AG10803 (cell line): Measurements from ENCODE around the gene ZXDC.

Source experiments
- DNase-seq: peaks from one replicate; pipeline ENCODE4 v3.0.0; 2010; ENCODE audit warnings: low read depth
- H3K4me3 ChIP-seq: 2 replicates; pipeline ENCODE4 v1.5.1; 2011; ENCODE audit warnings: mild to moderate bottlenecking, low read length, control low read depth
- TF ChIP-seq, protein P1 (sequence below): conservative IDR thresholded peaks from 2 replicates; pipeline ENCODE4 v1.5.1; 2011; ENCODE audit warnings: mild to moderate bottlenecking, low read length, control low read depth, inconsistent platforms

Gene ZXDC

DNA sequence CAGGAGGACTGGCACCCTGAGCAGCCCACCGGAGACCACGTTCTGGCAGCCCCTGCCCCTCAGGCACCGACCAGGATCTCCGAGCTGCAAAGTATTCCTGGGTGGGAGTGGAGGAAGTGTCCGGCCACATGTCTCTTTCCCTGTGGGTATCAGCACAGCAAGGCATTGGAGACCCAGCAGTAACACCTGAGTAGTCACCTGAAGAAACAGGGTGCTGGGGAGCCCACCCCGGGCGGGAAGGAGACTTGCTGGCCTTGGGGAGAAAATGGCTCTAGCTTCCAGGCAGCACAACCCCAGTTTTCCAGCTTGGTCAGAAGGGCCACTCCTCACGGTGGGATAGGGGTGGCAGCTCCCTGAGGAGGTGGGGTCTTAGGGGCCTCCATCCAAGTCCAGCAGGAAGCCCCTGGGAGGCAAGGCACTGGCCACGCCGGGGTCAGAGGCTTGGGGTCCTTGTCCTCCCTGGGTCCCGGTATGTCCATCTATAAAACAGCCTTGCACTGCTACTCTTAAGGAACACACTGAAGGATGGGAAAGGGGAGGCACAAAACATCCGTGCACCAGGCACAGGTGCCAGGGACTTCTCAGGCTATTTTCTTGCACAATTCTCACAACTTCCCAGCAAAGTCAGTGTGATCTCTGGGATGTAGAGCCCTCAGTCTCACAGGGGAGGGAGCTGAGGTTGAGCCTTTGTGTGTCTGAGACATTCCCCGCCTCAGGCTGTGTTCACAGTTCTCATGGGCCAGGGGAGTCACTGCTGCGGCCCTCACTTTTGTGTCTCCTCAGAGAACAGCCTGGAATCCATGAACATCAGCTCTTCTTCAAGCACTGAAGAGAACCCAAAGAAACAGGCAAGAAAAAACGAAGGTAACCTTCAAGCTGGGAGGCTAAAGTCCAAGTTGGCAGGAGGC is 69.0 kb downstream of the ZXDC start:
- DNase-seq, result no peak
- TF ChIP-seq, protein P1, sequence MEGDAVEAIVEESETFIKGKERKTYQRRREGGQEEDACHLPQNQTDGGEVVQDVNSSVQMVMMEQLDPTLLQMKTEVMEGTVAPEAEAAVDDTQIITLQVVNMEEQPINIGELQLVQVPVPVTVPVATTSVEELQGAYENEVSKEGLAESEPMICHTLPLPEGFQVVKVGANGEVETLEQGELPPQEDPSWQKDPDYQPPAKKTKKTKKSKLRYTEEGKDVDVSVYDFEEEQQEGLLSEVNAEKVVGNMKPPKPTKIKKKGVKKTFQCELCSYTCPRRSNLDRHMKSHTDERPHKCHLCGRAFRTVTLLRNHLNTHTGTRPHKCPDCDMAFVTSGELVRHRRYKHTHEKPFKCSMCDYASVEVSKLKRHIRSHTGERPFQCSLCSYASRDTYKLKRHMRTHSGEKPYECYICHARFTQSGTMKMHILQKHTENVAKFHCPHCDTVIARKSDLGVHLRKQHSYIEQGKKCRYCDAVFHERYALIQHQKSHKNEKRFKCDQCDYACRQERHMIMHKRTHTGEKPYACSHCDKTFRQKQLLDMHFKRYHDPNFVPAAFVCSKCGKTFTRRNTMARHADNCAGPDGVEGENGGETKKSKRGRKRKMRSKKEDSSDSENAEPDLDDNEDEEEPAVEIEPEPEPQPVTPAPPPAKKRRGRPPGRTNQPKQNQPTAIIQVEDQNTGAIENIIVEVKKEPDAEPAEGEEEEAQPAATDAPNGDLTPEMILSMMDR, result no peak
- no peak overlapping the region for H3K4me3 ChIP-seq

GRCh38 chr3:126402666-126403302 is 72.9 kb downstream of the ZXDC start:
- TF ChIP-seq, protein P1, result no peak
- DNase-seq, result no peak
- no peak overlapping the region for H3K4me3 ChIP-seq

- no peak for DNase-seq
- no peak overlapping the region for H3K4me3 ChIP-seq
- TF ChIP-seq, protein P1, result no peak
These were observed 73.5 kb downstream of the ZXDC start for GRCh38 chr3:126402178-126402577.

DNA sequence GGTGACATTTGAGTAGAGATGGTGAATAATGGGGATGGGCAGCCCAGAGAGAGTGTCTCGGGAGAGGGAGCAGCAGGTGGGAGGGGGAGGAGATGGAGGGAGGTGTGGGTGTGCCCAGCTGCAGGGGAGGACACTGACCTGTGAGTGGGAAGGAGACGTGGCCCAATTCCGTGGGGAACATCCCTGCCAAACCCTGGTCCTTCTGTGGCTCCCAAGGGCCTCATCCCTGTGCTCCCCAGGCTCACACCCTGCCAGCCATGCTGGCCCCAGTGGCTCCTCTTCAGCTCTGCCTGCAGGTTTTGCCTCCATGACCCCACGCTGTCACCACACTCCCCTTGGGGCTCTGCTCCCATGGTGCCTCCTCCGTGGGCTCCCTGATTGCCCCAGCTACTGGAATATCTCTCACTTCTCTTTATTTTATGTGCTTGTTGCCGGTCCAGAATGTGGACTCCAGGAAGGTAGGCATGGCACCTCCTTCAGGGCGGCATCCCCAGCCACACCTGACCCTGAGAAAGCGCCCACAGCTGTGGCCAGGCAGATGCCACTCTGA is 74.0 kb downstream of the ZXDC start:
- TF ChIP-seq, protein P1, result no peak
- no peak overlapping the region for H3K4me3 ChIP-seq
- DNase-seq, result no peak

DNA sequence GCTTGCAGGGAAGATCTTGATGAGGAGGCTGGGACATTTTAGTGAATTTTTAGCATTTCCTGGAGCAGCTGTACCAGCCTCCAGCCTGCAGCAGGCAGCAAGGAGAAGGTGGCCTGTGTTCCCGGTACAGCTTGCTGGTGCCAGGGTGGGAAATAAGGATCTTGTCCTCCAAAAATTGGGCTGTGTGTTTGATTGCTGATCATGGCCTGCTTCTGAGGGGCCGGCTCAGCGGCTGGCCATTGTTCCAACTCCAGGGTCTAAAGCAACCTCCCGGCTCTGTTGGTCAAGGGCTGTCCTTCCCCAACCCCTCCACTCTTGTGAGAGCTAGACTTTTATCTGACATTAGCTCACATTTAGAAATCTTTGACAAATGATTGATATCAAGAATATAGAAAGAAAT is 75.9 kb downstream of the ZXDC start:
- TF ChIP-seq, protein P1, result no peak
- no peak overlapping the region for H3K4me3 ChIP-seq
- DNase-seq, result no peak

DNA sequence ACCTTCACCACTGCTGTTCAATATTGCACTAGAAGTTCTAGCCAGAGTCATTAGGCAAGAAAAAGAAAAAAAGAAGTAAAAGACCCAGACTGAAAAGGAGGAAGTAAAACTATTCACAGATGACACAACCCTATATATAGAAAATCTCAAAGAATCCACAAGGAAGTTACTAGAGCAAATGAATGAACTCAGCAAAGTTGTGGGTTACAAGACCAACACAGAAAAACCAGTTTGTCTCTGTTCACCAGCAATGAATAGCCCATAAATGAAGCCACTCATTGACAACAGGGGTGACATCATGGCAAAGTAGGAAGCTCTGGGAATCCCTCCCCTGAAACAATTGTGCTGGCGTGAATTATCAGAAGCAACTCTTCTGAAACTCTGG is 76.3 kb downstream of the ZXDC start:
- no peak for DNase-seq
- no peak overlapping the region for H3K4me3 ChIP-seq
- TF ChIP-seq, protein P1, result no peak
